Neuronal stem cell (in vitro differentiated cells): ENCODE results near the gene NPB.
A peak's percentile ranks its signal among the peaks of the same experiment; 100 is the strongest.

Source experiments
- DNase-seq: peaks from one replicate; pipeline ENCODE4 v3.0.0-alpha.2; 2013; ENCODE audit warnings: low spot score
- H2AFZ ChIP-seq: one replicate; pipeline ENCODE4 v1.6.1; 2013; ENCODE audit warnings: mild to moderate bottlenecking, low read length, inconsistent platforms
- H2AK5ac ChIP-seq: 2 replicates; pipeline ENCODE4 v1.6.1; 2013; ENCODE audit warnings: low read depth, mild to moderate bottlenecking, inconsistent platforms, low read length, moderate library complexity, mixed read lengths
- H2BK120ac ChIP-seq: 2 replicates; pipeline ENCODE4 v1.6.1; 2013; ENCODE audit warnings: low read depth, mild to moderate bottlenecking, inconsistent platforms, low read length, moderate library complexity, mixed read lengths
- H2BK12ac ChIP-seq: one replicate; pipeline ENCODE4 v1.6.1; 2013; ENCODE audit warnings: low read length, inconsistent platforms
- H2BK15ac ChIP-seq: 2 replicates; pipeline ENCODE4 v1.6.1; 2013; ENCODE audit warnings: mild to moderate bottlenecking, low read length, inconsistent platforms, mixed read lengths
- H2BK5ac ChIP-seq: one replicate; pipeline ENCODE4 v1.6.1; 2013; ENCODE audit warnings: inconsistent platforms, mild to moderate bottlenecking, low read length, moderate library complexity
- H3K14ac ChIP-seq: one replicate; pipeline ENCODE4 v1.6.1; 2013; ENCODE audit warnings: low read length, inconsistent platforms
- H3K18ac ChIP-seq: 2 replicates; pipeline ENCODE4 v1.6.1; 2013; ENCODE audit warnings: low read length, inconsistent platforms
- H3K23ac ChIP-seq: 2 replicates; pipeline ENCODE4 v1.6.1; 2013; ENCODE audit warnings: low read depth, mild to moderate bottlenecking, mixed read lengths, low read length, inconsistent platforms; ENCODE audit not compliant: poor library complexity
- H3K27ac ChIP-seq: replicated peaks from 3 replicates; pipeline ENCODE4 v1.5.1; 2013; ENCODE audit warnings: low read length, inconsistent platforms
- H3K27me3 ChIP-seq, 3 experiments: 2 replicates each; pipeline ENCODE4 v1.6.1; 2013; ENCODE audit warnings: low read length in 3 of 3, mild to moderate bottlenecking in 2 of 3, inconsistent platforms in 1 of 3, low read depth in 1 of 3, mixed read lengths in 1 of 3, moderate library complexity in 1 of 3; ENCODE audit not compliant: control insufficient read depth in 3 of 3, insufficient read depth in 3 of 3
- H3K36me3 ChIP-seq, 2 donors: replicated peaks in 1 of 2; 2 replicates each; pipeline ENCODE4 v1.6.1; 2013; ENCODE audit warnings: low read length in 2 of 2; ENCODE audit not compliant: control insufficient read depth in 2 of 2, insufficient read depth in 2 of 2
- H3K4ac ChIP-seq: 2 replicates; pipeline ENCODE4 v1.6.1; 2013; ENCODE audit warnings: inconsistent platforms, mild to moderate bottlenecking, low read length, moderate library complexity
- H3K4me1 ChIP-seq, 2 donors: 1 replicate in 1 of 2; 2 replicates in 1 of 2; pipeline ENCODE4 v1.6.1; 2013; ENCODE audit warnings: low read length in 2 of 2, low read depth in 1 of 2; ENCODE audit not compliant: control insufficient read depth in 2 of 2, insufficient read depth in 1 of 2
- H3K4me2 ChIP-seq: one replicate; pipeline ENCODE4 v1.6.1; 2013; ENCODE audit warnings: mild to moderate bottlenecking, low read length, inconsistent platforms; ENCODE audit not compliant: insufficient read depth, poor library complexity, severe bottlenecking
- H3K4me3 ChIP-seq, 2 donors: 2 replicates each; pipeline ENCODE4 v1.5.1; 2013; ENCODE audit warnings: low read length in 2 of 2, mild to moderate bottlenecking in 2 of 2, inconsistent platforms in 1 of 2, moderate library complexity in 1 of 2
- H3K79me1 ChIP-seq: one replicate; pipeline ENCODE4 v1.6.1; 2013; ENCODE audit warnings: low read depth, mild to moderate bottlenecking, inconsistent platforms, low read length, moderate library complexity
- H3K9ac ChIP-seq: one replicate; pipeline ENCODE4 v1.6.1; 2013; ENCODE audit warnings: mild to moderate bottlenecking, low read depth, low read length, inconsistent platforms; ENCODE audit not compliant: poor library complexity
- H3K9me3 ChIP-seq, 2 donors: replicated peaks in 1 of 2; 2 replicates each; pipeline versions ENCODE3 to v1.6.1; 2013; ENCODE audit warnings: low read length in 2 of 2, mild to moderate bottlenecking in 2 of 2, inconsistent platforms in 1 of 2, low read depth in 1 of 2, mixed read lengths in 1 of 2, moderate library complexity in 1 of 2; ENCODE audit not compliant: control insufficient read depth in 2 of 2, insufficient read depth in 1 of 2
- H4K8ac ChIP-seq: one replicate; pipeline ENCODE4 v1.6.1; 2013; ENCODE audit warnings: low read depth, mild to moderate bottlenecking, inconsistent platforms, low read length, moderate library complexity
- H4K91ac ChIP-seq: one replicate; pipeline ENCODE4 v1.6.1; 2013; ENCODE audit warnings: low read length, low read depth, mild to moderate bottlenecking, inconsistent platforms; ENCODE audit not compliant: poor library complexity
- WGBS, 2 donors: extraction: QIAGEN DNeasy Blood & Tissue Kit; methylation state at CpG; one replicate each; pipeline ENCODE4 v1.1.7; 2013; ENCODE audit warnings: missing lambda C conversion rate in 2 of 2, mixed read lengths in 1 of 2; ENCODE audit not compliant: insufficient read length in 2 of 2, insufficient replicate concordance in 1 of 2; ENCODE audit errors: extremely low coverage in 2 of 2; 5-methylcytosine and 5-hydroxymethylcytosine counted together

Gene NPB

GRCh38 chr17:81870981-81871386 is 31.1 kb upstream of the NPB start, which contains the start of gene ARHGDIA:
ARHGDIA (minus strand) TSS chr17:81871337; CDS start chr17:81869930, 1,407 bp downstream.
- DNase-seq, result no peak
- H3K4me2 ChIP-seq, result peak within 1 kb of the TSS; percentile 90

DNA sequence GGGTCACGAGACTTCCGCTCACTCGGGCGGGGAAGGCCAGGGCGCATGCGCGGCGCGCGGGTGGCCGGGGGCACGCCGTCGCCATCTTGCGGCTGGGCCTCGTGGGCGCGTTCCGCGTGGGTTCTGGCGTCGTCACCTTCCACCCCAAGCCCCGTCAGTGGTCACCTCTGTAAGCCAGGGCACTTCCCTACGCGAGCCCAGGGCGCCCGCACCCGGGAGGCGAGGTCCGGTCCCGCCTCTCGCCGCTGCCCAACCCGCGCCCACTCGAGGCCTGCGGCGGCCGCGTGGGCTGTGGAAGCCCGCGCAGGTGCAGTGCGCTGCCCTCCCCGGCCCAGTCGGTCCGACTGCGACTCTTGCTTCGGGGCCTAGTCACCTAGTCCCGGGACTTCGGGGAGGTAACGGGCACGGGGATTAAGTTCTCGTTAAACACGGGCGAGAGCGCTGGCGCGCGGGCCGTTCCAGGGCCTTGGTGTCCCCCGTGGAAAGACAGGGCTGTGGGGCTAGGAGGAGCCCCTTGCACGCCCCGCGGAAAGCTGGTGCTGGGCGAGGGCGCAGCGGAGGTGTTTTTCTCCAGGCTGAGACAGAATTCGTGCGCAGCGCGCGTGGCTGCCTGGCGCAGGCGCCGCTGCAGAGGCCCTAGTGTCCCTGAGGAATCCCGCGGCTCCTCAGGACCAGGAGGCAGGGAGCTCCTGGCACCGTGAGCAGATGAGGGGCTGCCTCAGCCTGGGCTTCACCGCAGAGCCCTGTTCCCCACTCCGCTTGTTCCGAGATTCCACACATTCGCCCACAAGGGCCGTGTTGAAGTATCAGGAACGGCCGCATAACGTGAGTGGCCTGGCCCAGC is 30.4 kb upstream of the NPB start:
- peak overlapping the region; percentile 99 for H4K91ac ChIP-seq
- H2BK5ac ChIP-seq, result peak overlapping the region; percentile 94
- H3K4me3 ChIP-seq, result peak overlapping the region; percentile 94 to 95
- H3K27me3 ChIP-seq, result no peaks in the 10 kb centered on the region
- H3K4me1 ChIP-seq, result peaks cover 17 to 20% of the 10 kb centered on the region in 2 donors
- peaks cover 21% of the 10 kb centered on the region for H3K79me1 ChIP-seq
- H4K8ac ChIP-seq, result peak overlapping the region; percentile 100
- H3K14ac ChIP-seq, result peak overlapping the region; percentile 100
- peak overlapping the region; percentile 95 for H2BK15ac ChIP-seq
- peak overlapping the region; percentile 100 for H3K9ac ChIP-seq
- no CpG with 5 or more reads among the region's 86 CpGs for WGBS, 2 donors
- H2AK5ac ChIP-seq, result peak overlapping the region; percentile 100
- H3K4ac ChIP-seq, result peak overlapping the region; percentile 100
- H3K27ac ChIP-seq, result peak overlapping the region; percentile 76
- H2BK120ac ChIP-seq, result no peak overlapping the region
- H2BK12ac ChIP-seq, result peak overlapping the region; percentile 30
- peaks cover 15 to 38% of the 10 kb centered on the region in 2 donors for H3K36me3 ChIP-seq
- H3K18ac ChIP-seq, result peak overlapping the region; percentile 100
- peaks cover 0 to 1% of the 10 kb centered on the region in 2 donors for H3K9me3 ChIP-seq
- H3K4me2 ChIP-seq, result peak overlapping the region; percentile 84
- DNase-seq, result peak; percentile 81
- peak overlapping the region; percentile 87 for H2AFZ ChIP-seq
- peak overlapping the region; percentile 99 for H3K23ac ChIP-seq

More at GRCh38 chr17:81870981-81871386, 31.1 kb upstream of the NPB start, which contains the start of gene ARHGDIA:
- Histone ChIP-seq H3K27ac (peak within 1 kb of the TSS; percentile 76), H3K9me3 (peaks cover 0 to 1% of the 10 kb centered on the region in 2 donors), H2AK5ac (peak within 1 kb of the TSS; percentile 100), H3K36me3 (peaks cover 17 to 42% of the 10 kb centered on the region in 2 donors), H3K4me1 (peaks cover 17 to 20% of the 10 kb centered on the region in 2 donors), H2BK15ac (peak within 1 kb of the TSS; percentile 95), H2BK12ac (peak within 1 kb of the TSS; percentile 30), H4K8ac (peak within 1 kb of the TSS; percentile 100), H4K91ac (peak within 1 kb of the TSS; percentile 99), H3K4me3 (peak within 1 kb of the TSS; percentile 94 to 95), H3K9ac (peak within 1 kb of the TSS; percentile 100), H3K79me1 (peaks cover 25% of the 10 kb centered on the region), H2AFZ (peak within 1 kb of the TSS; percentile 87), H3K23ac (peak within 1 kb of the TSS; percentile 99), H3K4ac (peak within 1 kb of the TSS; percentile 100), H3K27me3 (no peaks in the 10 kb centered on the region), H2BK5ac (peak within 1 kb of the TSS; percentile 94), H2BK120ac (no peak within 1 kb of the TSS), H3K18ac (peak within 1 kb of the TSS; percentile 100), H3K14ac (peak within 1 kb of the TSS; percentile 100)
- no CpG with 5 or more reads among the region's 64 CpGs for WGBS, 2 donors

GRCh38 chr17:81877569-81877968 is 24.5 kb upstream of the NPB start:
- Histone ChIP-seq H3K18ac (no peak overlapping the region), H3K4ac (no peak overlapping the region), H3K4me1 (no peaks in the 10 kb centered on the region), H3K4me2 (no peak overlapping the region), H3K14ac (no peak overlapping the region), H2BK5ac (peak overlapping the region; percentile 66), H2AK5ac (no peak overlapping the region), H3K9me3 (peaks cover 0 to 5% of the 10 kb centered on the region in 2 donors), H2BK120ac (no peak overlapping the region), H2BK12ac (no peak overlapping the region), H3K36me3 (peaks cover 6 to 53% of the 10 kb centered on the region in 2 donors), H2BK15ac (no peak overlapping the region), H3K27me3 (no peaks in the 10 kb centered on the region), H4K8ac (no peak overlapping the region), H3K4me3 (no peak overlapping the region), H3K27ac (no peak overlapping the region), H4K91ac (no peak overlapping the region), H3K9ac (no peak overlapping the region), H3K23ac (no peak overlapping the region), H3K79me1 (peaks cover 3% of the 10 kb centered on the region), H2AFZ (no peak overlapping the region)
- no CpG with 5 or more reads among the region's 5 CpGs for WGBS, 2 donors
- DNase-seq, result no peak

- no peak overlapping the region for H2AK5ac ChIP-seq
- no peak overlapping the region for H2AFZ ChIP-seq
- no peak overlapping the region for H4K91ac ChIP-seq
- peaks cover 0 to 5% of the 10 kb centered on the region in 2 donors for H3K9me3 ChIP-seq
- no peaks in the 10 kb centered on the region for H3K27me3 ChIP-seq
- no peak overlapping the region for H2BK15ac ChIP-seq
- DNase-seq, result no peak
- no peak overlapping the region for H2BK5ac ChIP-seq
- no peak overlapping the region for H3K27ac ChIP-seq
- H2BK12ac ChIP-seq, result no peak overlapping the region
- H3K4me3 ChIP-seq, result no peak overlapping the region
- H3K36me3 ChIP-seq, result peaks cover 6 to 57% of the 10 kb centered on the region in 2 donors
- H3K4me2 ChIP-seq, result no peak overlapping the region
- no peak overlapping the region for H3K9ac ChIP-seq
- H3K18ac ChIP-seq, result no peak overlapping the region
- no CpG with 5 or more reads among the region's 3 CpGs for WGBS, 2 donors
- H3K14ac ChIP-seq, result no peak overlapping the region
- no peaks in the 10 kb centered on the region for H3K79me1 ChIP-seq
- H3K4me1 ChIP-seq, result no peaks in the 10 kb centered on the region
- no peak overlapping the region for H3K23ac ChIP-seq
- no peak overlapping the region for H3K4ac ChIP-seq
- H4K8ac ChIP-seq, result no peak overlapping the region
- no peak overlapping the region for H2BK120ac ChIP-seq
These were observed 23.7 kb upstream of the NPB start for GRCh38 chr17:81878294-81878693.
